GM18951 (cell line): ENCODE results near the gene C19orf53.
A peak's percentile ranks its signal among the peaks of the same experiment; 100 is the strongest.

Experiments
- POLR2A ChIP-seq: IDR thresholded peaks from 4 replicates; pipeline ENCODE4 v1.6.1; 2011; ENCODE audit warnings: mild to moderate bottlenecking; ENCODE audit not compliant: insufficient read length, insufficient read depth; ENCODE audit errors: extremely low read depth
- in situ Hi-C: fragments of 300-500 bp; cut with MboI; formaldehyde crosslinking; loops from one replicate; pipeline ENCODE4 v1.12.0; 2022; ENCODE audit warnings: low sequenced_read_pairs, mixed read lengths, inconsistent platforms; ENCODE audit not compliant: unreplicated experiment

The C19orf53 gene

GRCh38 chr19:13774217-13775191 lies at the start of gene C19orf53:
TSS of gene C19orf53 (plus strand) at chr19:13774456. CDS start at chr19:13774478, 22 bp downstream.
- TF ChIP-seq POLR2A = peak; percentile 87
- in situ Hi-C loops = no loop called here

GRCh38 chr19:13726323-13726722 lies 47.9 kb upstream of the C19orf53 start:
- in situ Hi-C loops = no loop called here

DNA sequence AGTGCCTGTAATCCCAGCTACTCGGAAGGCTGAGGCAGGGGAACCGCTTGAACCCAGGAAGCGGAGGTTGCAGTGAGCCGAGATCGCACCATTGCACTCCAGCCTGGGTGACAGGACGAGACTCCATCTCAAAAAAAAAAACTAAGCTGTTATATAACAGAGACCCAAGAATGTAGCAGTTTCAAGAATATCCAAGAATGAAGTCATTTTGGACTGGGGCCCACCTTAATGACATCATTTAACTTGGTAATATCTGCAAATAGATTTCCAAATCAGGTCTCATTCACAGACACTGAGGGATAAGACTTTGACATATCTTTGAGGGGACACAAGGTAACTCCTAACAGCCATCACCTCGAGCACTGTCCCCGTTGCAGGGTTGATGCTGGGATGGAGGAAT lies 46.5 kb upstream of the C19orf53 start:
- no peak for TF ChIP-seq POLR2A
- in situ Hi-C loops = no loop called here

More at GRCh38 chr19:13726323-13726722, 47.9 kb upstream of the C19orf53 start:
- no peak for TF ChIP-seq POLR2A

- TF ChIP-seq POLR2A = no peak
- in situ Hi-C loops = no loop called here
Observed at GRCh38 chr19:13729859-13730258, 44.4 kb upstream of the C19orf53 start.

GRCh38 chr19:13731147-13731964 lies 42.9 kb upstream of the C19orf53 start:
- TF ChIP-seq POLR2A = peak; percentile 88
- in situ Hi-C loops = no loop called here

DNA sequence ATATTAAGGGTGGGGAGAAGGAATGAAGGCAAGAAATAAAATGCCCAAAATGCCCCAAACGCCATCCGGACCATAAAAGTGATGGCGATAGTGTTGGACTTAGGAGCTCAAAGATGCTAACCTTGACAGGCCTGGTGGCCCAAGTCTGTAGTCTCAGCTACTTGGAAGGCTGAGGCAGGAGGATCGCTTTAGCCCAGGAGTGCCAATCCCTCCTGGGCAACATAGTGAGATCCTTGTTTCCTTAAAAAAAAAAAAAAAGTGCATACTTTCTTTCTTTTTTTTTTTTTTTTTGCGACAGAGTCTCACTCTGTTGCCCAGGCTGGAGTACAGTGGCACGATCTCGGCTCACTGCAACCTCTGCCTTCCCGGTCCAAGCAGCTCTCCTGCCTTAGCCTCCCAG lies 41.9 kb upstream of the C19orf53 start:
- in situ Hi-C loops = no loop called here

DNA sequence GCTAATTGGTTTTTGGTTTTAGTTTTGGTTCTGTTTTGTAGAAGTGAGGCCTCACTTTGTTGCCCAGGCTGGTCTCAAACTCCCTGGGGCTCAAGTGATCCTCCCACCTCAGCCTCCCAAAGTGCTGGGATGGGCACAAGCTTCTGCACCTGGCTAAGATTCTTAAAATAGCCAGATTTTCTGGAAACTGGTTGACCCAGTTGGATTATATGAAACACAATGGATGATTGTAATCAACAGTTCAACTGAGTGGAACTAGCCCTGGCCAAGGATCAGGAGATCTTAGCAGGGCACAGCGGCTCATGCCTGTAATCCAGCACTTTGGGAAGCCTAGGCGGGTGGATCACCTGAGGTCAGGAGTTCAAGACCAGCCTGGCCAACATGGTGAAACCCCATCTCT lies 39.5 kb upstream of the C19orf53 start:
- in situ Hi-C loops = no loop called here
- no peak for TF ChIP-seq POLR2A

More for the DNA sequence above, 41.9 kb upstream of the C19orf53 start:
- TF ChIP-seq POLR2A = no peak

DNA sequence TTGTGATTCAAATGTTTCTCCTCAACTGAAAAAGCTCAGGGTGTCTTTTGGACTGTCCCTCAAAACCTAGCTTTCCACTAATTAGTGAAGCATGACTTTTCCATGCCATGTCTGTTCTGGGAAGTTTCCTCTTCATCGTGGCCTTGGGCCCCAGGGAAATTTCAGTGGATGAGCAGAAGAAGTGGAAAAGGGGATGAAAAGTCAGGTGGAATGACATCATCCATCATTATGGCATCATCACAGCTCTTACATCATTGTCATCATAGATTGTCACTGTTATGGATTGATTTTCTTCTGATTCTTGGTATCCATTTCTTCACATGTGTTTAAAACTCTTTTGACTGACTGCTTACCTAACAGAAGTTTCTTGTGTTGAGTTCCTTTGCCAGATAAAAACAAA lies 36.2 kb upstream of the C19orf53 start:
- no peak for TF ChIP-seq POLR2A
- in situ Hi-C loops = no loop called here

DNA sequence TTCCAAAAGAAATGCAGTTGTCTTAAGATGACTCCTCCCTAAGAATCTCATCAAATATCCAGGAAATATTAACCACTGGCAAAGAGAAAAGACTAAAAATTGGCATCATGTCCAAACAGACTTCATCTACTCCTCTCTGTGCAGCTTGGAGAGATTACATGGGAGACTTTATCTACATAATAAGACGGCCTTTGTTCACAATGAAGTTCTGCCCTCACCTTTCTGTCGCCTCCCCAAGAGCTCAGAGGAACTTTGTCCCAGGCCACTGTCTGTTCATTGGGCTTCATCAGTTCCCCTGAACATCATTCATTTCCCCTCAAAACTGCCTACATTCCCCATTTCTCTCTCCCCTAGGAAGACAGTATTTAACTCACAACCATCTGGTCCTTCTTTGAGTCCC lies 32.4 kb upstream of the C19orf53 start:
- in situ Hi-C loops = no loop called here
- no peak for TF ChIP-seq POLR2A

- in situ Hi-C loops = no loop called here
- TF ChIP-seq POLR2A = no peak
Observed at GRCh38 chr19:13742756-13743155, 31.5 kb upstream of the C19orf53 start.

DNA sequence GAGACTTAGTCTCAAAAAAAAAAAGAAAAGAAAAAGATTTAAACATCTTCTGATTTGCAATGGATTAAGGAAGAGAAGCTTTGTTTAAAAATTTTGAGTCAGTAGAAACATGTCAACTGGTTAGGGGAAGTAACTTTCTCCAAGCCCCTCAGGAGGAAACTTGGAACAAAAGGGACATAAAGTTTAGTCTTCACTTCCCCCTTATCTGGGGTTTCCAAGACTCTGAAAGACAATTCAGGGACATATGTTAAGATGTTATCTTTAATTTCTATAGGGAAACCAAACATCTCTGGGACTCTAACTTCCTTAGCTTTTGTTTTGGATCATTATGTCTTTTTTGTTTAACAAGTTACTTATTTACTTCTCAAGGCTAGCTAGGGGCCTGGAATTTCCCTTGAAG lies 30.1 kb upstream of the C19orf53 start:
- TF ChIP-seq POLR2A = no peak
- in situ Hi-C loops = no loop called here

- in situ Hi-C loops = no loop called here
- no peak for TF ChIP-seq POLR2A
Observed at GRCh38 chr19:13747098-13747453, 27.2 kb upstream of the C19orf53 start.

DNA sequence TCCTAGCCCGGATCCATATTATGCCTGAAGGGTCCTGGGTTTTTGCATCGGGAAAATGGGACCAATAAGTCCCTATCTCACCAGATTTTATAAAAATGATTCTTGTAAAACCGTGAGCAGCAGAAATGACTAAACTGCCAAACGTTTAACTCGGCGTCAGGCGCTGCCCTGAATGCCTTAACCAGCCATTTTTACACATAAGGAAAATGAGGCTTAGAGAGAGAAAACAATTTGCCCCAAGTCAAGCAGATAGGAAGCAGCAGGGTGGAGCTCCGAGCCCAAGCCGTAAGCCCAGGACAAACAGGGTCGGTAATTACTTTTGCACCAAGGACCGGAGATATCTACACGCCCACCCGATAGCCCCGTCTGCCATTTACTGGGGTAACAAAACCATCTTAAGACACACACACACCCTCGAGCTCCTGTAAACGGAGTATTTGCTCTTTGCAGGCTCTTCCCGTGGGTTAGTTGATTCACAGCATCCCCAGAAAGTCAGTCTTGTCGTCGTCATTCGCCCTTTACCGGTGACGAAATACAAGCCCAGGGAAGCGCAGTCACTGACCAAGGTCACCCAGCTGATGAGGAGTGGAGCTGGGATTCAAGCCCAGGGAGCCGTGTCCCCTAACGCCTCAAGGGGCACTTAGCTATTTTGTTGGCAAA lies 26.0 kb upstream of the C19orf53 start:
- in situ Hi-C loops = no loop called here
- TF ChIP-seq POLR2A = no peak
